Stimulated activated CD8-positive, alpha-beta memory T cell treated with anti-CD3 and anti-CD28 coated beads, Interleukin-15, amount 100 ng/mL, for 24 hours (primary cell): ENCODE results near the gene PRAC2.

Source experiments
- DNase-seq: peaks from one replicate; pipeline ENCODE4 v3.0.0-alpha.2; 2020; ENCODE audit warnings: low read depth

Gene PRAC2

GRCh38 chr17:48734333-48735061 lies 11.5 kb downstream of the PRAC2 start:
- no peak for DNase-seq

DNA sequence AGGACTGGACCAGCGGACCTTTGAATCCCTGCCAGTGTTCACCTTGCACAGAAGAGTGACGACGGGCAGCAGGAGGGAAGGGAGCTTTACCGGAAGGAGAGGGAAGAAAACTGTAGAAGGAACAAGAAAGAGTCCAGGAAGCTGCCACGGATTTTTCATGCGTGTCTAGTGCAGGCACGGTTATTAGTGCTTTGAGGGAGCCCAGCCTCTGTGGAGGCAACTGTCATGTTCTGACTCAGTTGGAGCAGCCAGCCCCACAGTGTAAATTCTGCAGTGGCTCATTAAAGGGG lies 12.0 kb downstream of the PRAC2 start:
- no peak for DNase-seq

DNA sequence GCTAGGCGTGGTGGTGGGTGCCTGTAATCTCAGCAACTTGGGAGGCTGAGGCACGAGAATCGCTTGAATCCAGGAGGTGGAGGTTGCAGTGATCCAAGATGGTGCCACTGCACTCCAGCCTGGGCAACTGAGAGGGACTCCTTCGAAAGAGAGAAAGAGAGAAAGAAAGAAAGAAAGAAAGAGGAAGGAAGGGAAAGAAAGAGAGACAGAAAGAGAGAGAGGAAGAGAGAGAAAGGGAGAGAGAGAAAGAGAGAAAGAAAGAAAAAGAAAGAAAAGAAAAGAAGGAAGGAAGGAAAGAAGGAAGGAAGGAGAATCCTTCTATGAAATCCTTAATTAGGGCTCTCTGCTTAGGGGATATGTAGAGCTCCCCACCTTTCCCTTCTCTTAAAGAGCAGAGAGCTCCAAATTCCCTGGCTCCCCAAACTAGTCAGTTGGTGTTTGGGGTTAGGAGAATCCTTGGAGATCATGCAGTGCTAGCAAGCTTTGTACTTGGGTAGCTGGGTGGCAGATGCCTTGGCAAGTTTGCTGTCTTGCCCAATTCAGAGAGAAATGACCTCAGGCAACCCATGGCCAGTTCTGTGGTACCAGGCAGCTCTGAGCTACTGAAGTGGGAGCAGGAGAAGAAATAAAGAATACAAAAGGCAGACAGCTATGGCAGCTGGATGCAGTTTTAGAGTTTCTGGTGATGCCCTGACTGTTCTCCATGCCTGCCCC lies 14.5 kb downstream of the PRAC2 start:
- no peak for DNase-seq

- no peak for DNase-seq
These were observed 15.4 kb downstream of the PRAC2 start for GRCh38 chr17:48738424-48738802.

- no peak for DNase-seq
These were observed 16.0 kb downstream of the PRAC2 start for GRCh38 chr17:48738803-48739526.

GRCh38 chr17:48740537-48740936 lies 17.6 kb downstream of the PRAC2 start:
- no peak for DNase-seq

DNA sequence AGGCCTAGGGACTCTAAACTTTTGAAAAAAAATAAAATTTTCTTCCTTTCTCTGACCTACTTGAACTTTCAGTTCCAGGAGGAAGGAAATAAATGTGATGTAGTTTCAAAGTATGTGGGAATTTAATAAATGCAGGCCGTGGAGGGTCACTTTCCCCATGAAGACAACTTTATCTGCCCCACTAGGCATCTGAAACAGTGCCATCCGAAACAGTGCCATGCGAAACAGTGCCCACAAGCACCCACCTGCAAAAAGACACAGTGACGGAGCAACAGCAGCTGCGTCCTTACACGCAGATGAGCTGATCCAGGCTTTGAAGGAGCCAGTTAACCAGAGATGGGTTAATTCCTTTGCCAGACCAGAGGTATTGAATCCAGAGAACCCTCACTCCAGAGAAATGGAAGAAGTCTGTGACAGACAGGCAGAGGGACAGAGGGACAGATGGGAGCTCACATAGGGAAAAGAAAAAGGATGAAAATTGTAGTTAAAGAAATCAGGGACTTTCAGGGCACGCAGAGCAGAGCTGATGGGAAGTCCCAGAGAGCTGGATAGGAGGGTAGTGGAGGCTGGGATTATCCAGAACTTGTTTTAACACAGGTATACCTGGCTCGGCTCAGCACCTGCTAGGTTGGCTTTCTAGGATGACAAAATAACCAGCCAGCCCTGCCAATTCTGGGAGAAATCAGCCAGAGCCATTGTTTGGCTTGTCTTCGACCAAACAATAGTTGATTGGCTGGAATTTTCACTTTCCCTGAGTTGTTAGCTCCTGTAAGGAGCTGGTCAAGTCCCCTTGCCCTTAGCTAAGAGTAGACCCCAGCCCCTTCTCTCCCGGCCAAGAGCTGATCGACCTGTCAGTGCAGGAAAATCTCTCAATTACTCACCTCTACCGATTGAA lies 22.6 kb downstream of the PRAC2 start:
- no peak for DNase-seq

DNA sequence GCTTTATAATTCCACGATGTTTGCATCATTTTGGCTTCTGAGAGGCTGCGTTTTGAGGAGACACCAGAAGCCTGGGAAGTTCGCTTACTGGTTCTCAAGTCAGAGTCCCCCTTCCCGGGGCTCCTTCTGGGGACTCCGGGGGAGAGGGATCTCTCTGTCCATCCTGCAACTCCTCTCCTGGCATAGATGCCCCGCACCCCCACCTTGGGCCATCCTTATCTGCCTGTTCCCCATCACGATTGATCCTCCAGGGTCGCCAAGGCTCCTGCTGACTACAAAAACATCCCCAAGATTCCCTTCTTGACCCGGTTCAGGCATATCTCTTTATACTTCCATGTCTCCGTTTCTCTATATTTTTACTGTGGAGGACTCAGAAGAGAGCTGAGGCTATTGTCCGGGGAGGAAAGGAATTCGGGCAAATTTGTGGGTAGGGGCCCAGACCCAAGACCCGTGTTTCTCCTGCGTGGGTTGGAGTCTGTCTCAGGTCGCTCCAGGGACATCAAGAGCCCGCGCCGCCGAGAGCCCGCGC lies 24.0 kb downstream of the PRAC2 start:
- no peak for DNase-seq

- DNase-seq: no peak
These were observed 24.7 kb downstream of the PRAC2 start for GRCh38 chr17:48747445-48748363.

DNA sequence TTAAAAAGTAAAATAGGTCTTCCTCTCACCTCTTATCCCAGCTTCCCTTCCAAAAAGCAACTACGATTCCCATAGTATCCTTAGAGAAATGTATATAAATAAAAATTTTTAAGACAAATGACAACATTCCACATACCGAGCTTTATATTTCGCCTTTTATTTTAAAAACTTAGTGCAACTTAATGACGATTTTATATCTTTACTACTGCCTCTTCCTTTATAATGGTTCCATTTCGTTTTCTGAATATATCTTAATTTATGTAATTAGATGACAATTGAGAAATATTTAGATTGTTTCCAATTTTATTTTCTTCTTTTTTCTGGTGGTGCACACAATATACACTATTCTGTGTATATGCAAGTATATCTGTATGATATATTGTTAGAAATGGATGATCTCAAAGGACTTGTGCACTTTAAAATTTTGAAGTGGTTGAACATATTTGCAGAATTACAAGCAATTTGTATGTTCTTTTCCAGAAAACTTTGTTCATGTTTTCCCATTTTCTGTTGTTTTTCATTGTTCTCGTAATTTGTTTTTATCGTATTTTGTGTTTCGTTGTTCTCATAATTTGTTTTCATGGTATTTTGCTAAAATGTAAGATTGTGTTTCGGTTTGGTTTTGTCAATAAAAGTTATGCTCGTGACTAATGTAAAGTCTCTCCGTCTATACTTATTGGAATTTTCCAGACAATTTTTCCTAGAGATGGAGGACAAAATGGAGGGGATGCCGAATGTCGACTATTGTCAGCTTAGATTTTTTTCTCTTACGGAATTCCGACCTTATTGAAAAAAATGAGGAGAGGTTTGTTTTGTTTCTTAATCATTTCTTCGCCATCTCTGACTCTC lies 26.0 kb downstream of the PRAC2 start:
- DNase-seq: no peak

DNA sequence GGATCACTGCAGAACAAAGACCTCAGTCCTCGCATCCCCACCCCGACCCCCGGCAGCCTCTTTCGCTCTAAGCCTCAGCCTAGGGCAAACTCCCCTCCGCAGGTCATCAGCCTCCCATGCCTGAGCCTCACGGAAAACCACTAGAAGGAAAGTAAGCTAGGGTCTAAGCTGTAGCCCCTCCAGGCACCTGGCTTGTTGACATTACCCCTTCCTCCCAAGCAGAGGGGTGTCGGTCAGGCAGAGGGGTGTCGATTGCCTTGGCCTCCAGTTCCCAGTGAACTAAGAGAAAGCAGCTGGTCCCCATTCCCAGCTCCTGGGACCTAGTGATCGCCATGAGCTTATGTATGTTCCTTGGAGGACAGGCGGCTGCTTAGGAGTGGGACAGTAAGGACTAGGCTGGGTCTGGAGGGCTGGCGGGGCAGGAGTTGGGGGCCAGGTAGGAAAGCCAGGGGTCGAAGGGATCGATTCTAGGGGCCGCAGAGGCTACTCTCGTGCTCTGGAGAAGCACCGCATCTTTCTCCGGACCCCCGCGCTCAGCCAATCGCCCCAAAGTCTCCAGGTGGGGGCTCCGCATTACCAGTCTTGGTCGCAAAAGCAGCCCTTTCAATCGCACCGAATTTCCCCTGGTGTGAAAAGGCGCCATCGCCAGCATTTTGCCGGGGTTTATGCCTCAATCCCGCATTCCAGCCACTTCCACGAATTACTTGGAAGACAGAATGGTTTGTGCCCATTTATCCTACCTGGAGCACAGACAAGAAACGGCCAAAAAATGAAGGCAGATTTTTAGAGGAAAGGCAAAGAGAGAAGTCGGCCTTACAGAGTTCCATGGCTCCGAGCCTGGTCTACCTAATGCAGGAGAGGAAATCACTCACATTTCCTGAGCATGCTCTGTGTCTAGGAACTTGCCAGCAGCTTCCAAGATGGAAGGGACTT lies 26.9 kb downstream of the PRAC2 start:
- no peak for DNase-seq

DNA sequence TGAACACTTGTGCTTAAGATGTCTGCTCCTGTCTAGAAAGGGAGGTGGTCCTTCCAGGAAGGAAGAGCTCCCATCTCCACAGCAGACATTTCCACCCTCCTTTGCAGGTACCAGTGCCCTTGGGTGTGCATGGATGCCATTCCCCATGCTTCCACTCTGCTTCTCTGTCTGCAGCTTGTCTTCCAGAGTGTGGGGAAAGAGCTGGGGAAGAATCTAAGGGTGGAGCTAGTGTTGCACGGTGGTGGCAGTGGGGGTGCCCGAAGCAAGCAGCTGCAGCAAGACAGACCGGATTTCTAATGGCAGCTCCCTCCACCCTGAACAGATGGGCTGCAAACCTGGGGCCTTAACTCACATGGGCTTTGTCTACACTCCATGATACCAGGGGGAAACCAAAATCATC lies 28.2 kb downstream of the PRAC2 start:
- no peak for DNase-seq

DNA sequence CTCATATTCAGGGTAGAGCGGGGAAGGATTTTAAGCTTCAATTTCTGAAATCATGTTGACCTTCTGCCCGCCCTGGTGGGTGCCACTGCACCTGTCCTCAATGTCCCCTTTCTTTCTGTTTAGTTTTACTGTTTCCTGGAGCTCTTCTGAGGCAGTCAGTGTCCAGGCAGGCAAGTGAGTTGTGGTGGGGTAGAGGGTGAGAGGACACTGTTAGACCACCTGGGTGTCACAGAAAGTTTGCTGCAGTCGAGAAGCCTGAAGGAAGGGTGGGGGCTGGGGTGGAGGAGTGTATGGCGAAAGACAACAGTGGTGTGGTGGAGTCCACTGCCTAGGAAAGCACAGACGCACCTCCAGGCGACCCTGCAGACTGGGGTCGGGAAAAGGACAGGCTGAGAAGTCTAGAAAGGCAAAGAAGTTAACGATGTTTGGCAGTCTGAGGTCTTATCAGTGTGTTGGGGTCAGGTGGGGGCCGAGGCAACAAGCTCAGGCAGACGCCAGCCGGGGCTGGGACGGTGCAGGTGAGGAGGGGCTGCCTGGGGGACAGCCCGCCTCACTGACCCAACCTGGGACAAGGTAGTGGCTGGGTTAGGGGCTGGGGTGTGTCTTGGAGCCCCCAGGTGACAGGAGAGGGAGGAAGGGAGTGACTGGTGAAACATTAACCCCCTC lies 28.9 kb downstream of the PRAC2 start:
- DNase-seq: no peak

DNA sequence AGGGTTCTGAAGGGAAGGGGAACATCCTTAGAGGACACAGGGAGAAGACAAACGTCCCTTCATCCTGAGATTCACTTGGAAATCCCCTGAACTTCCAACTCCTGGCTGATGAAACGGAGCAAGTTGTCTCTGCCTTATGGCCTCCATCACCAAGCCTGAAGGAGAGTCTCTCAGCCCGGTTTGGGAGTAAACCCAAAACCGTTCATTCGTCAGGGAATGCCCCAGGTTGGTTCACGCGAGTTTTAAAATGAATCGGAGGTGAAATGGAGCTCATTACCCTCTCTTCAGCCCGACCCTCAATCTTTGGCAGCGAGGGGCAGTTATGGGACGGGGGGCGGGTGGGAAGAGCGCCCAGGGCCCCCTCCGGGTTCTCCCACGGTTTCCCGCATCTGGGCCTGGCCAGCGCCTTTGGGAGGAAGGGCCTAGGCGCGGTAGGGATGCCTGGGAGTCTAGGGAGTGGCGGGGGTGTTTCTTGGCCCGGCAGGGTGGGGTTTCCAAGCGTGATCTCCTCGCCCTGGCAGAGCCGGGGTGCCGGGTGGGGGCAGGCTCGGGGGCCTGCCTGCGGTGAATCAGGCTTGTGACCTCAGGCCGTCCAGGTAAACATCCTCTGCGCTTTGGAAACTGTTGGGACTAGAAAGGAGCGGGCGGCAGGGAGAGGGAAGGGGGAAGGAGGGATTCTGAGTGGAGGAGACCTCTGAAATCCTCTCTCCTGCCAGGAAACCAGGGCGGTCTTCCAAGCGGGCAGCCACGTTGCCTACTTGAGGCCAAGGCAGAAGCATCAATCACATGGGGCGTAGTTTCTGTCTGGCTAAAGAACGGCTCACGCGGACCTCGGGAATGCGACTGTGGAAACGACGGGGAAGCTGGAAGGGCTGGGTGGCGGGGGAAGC lies 29.7 kb downstream of the PRAC2 start:
- no peak for DNase-seq

- DNase-seq: no peak
These were observed 31.0 kb downstream of the PRAC2 start for GRCh38 chr17:48753794-48754499.

DNA sequence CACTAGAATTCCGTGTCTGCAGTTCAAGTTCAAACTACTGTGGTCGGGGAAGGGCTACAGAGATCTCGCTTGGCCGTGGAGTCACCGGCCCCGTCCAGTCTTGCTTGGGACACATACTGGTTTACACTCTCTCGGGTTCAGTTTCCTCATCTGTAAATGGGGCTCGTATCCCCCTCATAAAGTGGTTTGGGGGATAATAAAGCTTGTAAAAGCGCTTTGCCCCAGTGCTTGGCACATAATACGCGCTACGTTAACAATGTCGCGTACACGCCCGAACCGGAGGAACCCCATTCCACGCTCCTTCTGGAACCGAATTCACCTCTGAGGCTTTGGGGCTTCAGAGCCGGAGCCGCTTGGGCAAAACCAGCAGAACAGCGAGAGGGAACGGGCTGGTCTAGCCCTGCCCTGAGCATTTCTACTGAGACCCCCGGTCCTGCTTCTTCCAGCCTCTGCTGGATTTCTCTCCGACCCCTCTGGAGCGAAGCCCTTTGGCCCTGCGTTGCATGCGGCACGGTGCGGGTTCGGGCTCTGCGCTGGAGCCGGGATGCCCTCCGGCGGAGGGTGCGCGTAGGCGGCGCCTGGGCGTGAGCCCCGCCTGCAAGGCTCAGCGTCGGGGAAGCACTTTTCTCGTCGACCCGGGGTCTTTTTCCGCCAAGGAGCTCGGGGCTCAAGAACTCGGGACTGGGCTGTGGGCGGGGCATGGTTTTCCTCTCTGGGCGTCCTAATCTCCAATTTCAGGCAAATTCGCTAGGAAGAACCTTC lies 31.7 kb downstream of the PRAC2 start:
- DNase-seq: no peak
